Renal pelvis (tissue), 4 donors: ENCODE results near the gene PCYOX1L. TPM values are rescaled to one million over a fixed set of nuclear protein-coding genes. Genes with fewer than 3 reads are reported as not detected.
A peak's percentile ranks its signal among the peaks of the same experiment; 100 is the strongest.

Experiments
- DNase-seq: peaks from one replicate; pipeline ENCODE4 v3.0.0-alpha.2; 2013
- polyA plus RNA-seq, 3 donors: library from polyadenylated mRNA; unstranded; fragments of 120-200 nt; gene quantifications; one replicate each; pipeline ENCODE4 v1.2.1, GENCODE V29; 2013; ENCODE audit not compliant: insufficient read length in 3 of 3

PCYOX1L gene
- polyA plus RNA-seq, 3 donors: 18.0 to 20.1 (median 19.6) TPM

- no peak for DNase-seq
These were observed 6.1 kb downstream of the PCYOX1L start for GRCh38 chr5:149363936-149364335.

GRCh38 chr5:149364719-149365118 lies 6.9 kb downstream of the PCYOX1L start:
- no peak for DNase-seq

GRCh38 chr5:149365418-149365817 lies 7.6 kb downstream of the PCYOX1L start:
- DNase-seq: no peak

DNA sequence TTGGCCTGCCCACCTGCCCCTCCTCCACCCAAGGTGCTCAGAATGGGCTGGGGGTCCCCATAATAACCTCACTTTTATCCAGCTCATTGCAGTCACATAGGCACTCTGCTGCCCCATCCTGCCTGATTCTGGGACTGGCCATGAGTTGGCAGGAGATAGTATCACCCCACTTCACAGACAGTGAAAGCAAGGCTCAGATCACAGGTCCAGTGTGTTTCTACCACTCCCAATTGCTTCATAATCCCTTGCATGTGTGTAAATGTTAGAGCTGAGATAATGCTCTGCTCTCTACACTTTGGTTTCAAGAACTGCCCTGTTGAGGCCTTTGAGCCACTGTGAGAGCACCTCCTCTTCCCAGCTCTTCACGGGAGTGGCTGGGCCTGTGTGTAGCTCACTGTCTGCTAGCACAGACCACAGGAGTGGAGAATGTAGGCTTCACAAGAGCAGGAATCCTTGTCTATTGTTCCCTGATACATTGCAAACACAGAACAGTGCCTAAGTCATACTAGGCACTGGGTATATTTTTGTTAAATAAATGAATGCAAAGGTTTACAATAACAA lies 8.4 kb downstream of the PCYOX1L start:
- no peak for DNase-seq

GRCh38 chr5:149367249-149367971 lies 9.6 kb downstream of the PCYOX1L start:
- DNase-seq: peak; percentile 64

GRCh38 chr5:149367972-149368645 lies 10.3 kb downstream of the PCYOX1L start:
- DNase-seq: no peak

DNA sequence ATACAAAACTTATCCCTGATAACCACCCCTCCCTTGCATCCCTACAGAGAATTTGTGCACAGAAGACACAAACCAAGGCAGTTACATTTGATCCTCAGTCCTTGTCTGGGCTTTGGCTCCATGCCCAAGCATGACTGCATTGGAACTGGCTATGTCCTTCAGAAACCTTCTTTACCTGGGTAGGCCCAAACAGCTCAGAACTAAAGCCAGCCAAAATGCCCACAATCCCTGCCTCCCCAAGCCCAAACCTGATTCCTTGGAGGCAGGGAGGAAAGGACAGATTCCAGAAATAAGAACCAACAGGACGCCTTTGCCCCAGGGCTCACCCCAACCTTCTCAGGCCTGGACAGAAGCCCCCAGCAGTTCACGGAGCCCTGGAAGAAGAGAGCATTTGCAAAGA lies 13.0 kb downstream of the PCYOX1L start:
- no peak for DNase-seq

DNA sequence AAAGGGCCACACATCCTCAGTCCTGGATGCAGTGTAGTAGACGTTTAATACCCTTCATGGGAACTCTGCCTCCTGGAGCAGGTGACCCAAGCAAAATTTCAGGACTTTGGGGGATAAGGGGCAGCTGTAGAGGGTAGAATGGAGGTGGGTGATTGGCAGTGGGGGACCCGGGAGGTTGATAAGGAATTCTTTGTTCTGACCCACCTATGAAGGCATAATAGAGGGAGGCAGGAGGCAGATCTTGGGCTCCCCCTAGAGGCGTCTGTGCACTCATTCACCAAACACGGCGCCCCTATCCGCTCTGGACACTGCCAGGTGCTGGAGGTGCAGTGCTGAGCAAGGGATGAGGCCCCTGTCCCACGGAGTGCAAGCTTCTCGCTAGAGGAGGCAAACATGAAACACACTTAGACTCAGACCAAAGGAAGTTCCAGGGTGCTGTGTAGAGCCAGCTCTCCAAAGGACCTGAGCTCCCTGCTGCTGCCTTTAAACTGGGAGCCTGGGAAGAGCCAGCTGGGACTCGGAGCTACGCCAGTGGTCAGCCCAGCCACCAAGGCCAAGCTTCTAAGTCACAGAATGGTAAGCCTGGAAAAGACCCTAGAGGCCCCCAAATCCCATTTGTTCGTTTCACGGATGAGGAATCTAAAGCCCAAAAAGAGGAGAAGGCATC lies 13.6 kb downstream of the PCYOX1L start:
- DNase-seq: no peak

DNA sequence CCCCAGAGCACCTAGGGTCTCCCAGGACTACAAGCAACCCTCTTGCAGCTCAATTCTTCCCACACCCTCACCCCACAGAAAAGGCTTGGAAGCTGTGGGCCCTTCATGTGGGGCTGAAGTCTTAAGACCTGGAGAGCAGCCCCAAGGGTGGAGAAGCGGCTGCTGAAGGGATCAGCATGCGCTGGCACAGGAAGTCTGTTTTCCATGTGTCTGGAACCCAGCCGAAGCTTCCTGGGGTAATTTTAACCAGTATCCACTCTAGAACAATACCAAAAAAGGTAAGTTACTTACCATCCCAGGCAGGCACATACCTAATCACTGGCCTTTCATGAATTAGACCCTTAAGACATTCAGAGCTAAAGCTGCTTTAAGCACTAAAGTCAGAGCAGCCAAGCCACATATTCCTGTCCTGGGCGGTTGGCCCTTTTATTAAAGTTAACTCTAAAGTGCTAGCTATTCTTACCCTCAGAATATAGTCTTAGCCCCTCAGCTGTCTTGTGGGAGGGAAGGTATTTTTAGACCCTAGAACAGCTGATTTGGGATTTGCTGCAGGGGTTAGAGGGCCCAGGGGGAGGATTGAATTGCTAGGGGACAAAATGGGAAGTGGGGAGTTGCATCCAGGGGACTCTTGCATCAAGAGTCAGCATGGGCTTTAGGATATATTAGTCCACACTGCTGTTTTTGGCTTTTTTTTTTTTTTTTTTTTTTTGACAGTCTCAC lies 14.4 kb downstream of the PCYOX1L start:
- DNase-seq: no peak

DNA sequence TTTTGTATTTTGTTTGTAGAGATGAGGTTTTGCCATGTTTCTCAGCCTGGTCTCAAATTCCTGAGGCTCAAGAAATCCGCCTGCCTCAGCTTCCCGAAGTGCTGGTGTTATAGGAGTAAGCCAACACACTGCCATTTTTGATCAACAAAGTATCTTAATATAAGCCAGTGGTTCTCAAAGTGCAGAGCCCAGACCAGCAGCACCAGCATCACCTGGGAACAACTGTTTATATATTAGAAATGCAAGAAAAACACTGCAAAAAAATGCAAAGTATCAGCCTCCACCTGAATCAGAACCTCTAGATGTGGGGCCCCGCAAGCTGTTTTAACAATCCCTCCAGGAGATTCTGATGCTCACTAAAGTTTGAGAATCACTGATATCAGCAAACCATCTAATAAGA lies 15.1 kb downstream of the PCYOX1L start:
- DNase-seq: no peak

DNA sequence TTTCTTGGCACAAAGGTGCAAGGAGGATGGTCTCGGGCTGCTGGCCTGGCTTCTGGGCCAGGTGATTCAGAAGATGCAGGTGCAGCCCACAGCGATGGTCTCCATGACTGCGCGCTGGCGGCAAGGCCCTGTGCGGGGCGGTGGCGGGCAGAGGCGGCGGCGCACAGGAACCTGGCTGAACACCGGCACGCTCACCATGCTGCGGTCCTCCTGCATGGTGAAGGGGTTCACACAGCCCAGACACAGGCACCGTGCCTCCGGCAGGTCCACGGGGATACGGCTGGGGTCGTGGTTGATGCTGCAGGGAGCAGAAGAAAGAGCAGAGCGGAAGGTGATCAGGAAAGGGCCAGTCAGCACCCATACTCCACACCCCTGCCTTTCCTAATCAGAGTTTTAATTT lies 16.5 kb downstream of the PCYOX1L start:
- no peak for DNase-seq

DNA sequence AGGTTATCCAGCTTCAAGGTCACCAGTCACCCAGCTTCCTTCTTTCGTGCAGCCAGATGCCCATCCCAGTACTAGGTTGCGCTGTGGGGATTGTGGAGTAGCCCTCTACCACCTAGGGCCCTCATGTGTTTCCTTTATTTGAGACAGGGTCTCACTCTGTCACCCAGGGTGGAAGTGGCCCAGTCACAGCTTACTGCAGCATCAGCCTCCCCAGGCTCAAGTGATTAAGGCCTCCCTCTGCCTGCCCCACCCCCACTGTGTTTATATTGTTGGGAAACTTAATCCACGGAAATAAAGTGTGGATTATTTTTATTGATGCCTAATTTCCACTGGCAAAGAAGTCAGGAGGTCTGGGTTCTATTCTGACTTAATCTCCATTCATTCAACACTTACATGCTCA lies 17.0 kb downstream of the PCYOX1L start:
- DNase-seq: no peak

DNA sequence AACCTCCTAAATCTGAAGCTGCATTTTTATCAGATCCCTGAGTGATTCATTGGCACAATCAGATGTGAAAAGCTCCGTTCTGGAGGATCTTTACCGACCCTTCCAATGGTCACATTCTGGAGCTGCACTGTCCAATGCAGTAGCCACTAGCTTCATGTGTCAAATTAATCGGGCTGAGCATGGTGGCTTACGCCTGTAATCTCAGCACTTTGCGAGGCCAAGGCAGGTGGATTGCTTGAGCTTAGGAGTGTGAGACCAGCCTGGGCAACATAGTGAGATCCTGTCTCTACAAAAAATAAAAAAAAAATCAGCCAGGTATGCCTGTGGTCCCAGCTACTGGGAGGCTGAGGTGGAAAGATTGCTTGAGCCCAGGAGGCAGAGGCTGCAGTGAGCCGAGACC lies 17.6 kb downstream of the PCYOX1L start:
- DNase-seq: no peak

DNA sequence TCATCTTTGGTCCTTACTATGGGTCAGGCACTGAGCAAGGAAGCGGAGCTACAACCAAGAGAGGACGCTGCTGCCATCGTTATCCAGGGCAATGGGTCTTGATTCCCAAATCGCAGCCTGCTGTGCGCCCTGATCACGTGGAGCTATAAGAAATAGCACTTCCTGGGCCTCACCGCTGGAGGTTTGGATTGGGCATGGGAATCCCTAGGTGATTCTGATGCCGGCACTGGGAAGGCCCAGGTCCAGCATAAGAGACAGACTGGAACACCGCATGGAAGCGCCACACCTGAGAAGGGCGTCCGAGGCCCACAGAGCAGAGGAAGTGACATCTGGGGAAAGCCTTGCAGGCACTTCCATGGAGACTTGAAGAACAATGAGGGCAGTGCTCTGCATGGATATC lies 18.3 kb downstream of the PCYOX1L start:
- DNase-seq: no peak

DNA sequence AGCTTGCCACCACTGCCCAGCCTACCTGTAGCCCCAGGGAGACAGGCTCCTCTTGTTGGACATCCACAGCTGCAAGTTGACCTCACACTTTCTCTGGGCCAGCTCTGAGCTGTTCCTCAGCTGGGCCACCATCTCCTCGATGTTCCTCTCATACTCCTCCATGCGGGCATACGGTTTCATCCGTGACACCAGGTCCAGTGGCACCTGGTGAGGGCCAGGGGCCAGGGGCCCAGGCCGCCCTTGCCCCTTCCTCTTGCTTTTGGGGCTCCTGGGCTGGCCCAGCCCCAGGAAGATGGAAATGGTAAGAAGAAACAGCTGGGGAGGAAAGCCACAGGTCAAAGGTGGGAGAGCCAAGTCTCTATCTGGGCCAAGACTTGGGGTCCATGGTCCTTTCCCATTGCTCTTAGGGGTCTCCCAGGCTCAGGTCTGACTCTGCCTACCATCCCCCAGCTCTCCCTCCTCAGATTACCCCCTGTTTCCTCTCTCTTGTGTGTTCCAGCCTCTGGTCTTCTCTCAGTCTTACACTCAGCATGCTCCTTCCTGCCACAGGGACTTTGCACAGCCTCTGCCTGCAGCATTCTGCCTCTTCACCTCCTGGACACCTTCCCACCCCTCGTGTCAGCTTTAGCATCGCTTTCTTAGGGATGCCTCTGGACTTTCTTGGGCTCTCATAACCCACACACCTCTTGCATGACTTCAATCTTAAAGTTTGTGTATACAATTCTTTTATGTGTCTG lies 19.0 kb downstream of the PCYOX1L start:
- no peak for DNase-seq

DNA sequence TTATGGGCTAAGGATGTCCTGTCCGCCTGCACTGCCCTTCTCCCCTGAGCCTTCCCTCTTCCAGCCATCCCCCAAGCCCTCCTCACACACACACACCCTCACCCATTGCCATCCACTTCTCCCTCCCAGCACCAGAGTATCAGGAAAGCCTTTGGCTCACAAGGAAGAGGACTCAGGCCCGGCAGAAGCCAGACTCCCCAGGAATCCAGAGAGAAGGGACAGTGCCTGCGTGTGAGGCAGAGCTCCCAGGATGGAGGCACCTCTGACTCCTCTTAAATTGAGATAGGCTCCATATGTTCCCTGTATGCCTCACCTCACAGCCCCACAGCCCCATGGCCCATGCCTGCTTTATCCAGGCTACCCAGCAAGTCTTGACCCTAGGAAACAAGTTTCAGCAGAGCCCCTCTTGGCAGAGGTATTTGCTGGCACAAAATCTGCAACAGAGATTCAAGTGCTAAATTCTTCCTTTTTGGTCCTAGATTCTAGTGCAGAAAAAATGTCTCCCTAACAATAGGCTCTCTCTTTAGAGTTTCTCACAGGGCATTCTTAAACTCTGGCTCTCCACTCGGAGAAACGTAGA lies 20.5 kb downstream of the PCYOX1L start:
- DNase-seq: no peak

- no peak for DNase-seq
These were observed 21.4 kb downstream of the PCYOX1L start, which contains the start of gene IL17B for GRCh38 chr5:149379177-149379761. Gene IL17B, minus strand, starts transcription at chr5:149379292. Its CDS starts 67 bp downstream, at chr5:149379225.

- peak; percentile 61 for DNase-seq
These were observed 22.1 kb downstream of the PCYOX1L start for GRCh38 chr5:149379818-149380374.

- no peak for DNase-seq
These were observed 22.7 kb downstream of the PCYOX1L start for GRCh38 chr5:149380466-149381121.
